Neural cell (in vitro differentiated cells): Measurements from ENCODE around the gene CCL26. TPM values are rescaled to one million over a fixed set of nuclear protein-coding genes. Genes with fewer than 3 reads are reported as not detected.

Experiments
- H2AFZ ChIP-seq: fragments of 200-600, 300-800 bp; sonication (generic), shearing (Covaris generic); 2 replicates; pipeline ENCODE4 v1.6.0; 2014; ENCODE audit warnings: low read depth, mild to moderate bottlenecking, antibody characterized with exemption, low read length, moderate library complexity
- H3F3A ChIP-seq: fragments of 200-600 bp; shearing (Covaris generic); 2 replicates; pipeline ENCODE4 v1.6.1; 2016; ENCODE audit warnings: mild to moderate bottlenecking, moderate library complexity, mixed read lengths, antibody characterized with exemption, low read length; ENCODE audit not compliant: insufficient read depth, poor library complexity, severe bottlenecking
- H3K27ac ChIP-seq: fragments of 200-600, 300-800 bp; sonication (generic), shearing (Covaris generic); 2 replicates; pipeline ENCODE4 v1.5.1; 2014; ENCODE audit warnings: mild to moderate bottlenecking, low read length, moderate library complexity
- H3K27me3 ChIP-seq: fragments of 300-800, 200-600 bp; sonication (generic), shearing (Covaris generic); 2 replicates; pipeline ENCODE4 v1.6.0; 2014; ENCODE audit warnings: mild to moderate bottlenecking, low read depth, low read length, moderate library complexity; ENCODE audit not compliant: insufficient read depth
- H3K36me3 ChIP-seq: fragments of 300-800, 200-600 bp; sonication (generic), shearing (Covaris generic); 2 replicates; pipeline ENCODE4 v1.5.1; 2014; ENCODE audit warnings: mild to moderate bottlenecking, antibody characterized with exemption, low read length, moderate library complexity; ENCODE audit not compliant: insufficient read depth
- H3K4me2 ChIP-seq: fragments of 300-800, 200-600 bp; sonication (generic), shearing (Covaris generic); 2 replicates; pipeline ENCODE4 v1.6.0; 2014; ENCODE audit warnings: mild to moderate bottlenecking, low read length
- H3K4me3 ChIP-seq: fragments of 300-800, 200-600 bp; sonication (generic), shearing (Covaris generic); 2 replicates; pipeline ENCODE4 v1.5.1; 2014; ENCODE audit warnings: mild to moderate bottlenecking, low read length, moderate library complexity
- H3K79me2 ChIP-seq: fragments of 200-600 bp; shearing (Covaris generic); replicated peaks from 2 replicates; pipeline ENCODE4 v1.6.0; 2014; ENCODE audit warnings: mild to moderate bottlenecking, low read length, moderate library complexity; ENCODE audit not compliant: insufficient read depth
- H3K9ac ChIP-seq: fragments of 300-800, 200-600 bp; sonication (generic), shearing (Covaris generic); 2 replicates; pipeline ENCODE4 v1.6.1; 2016; ENCODE audit warnings: mild to moderate bottlenecking, low read length, mixed read lengths
- H3K9me2 ChIP-seq: fragments of 200-600 bp; shearing (Covaris generic); 2 replicates; pipeline ENCODE4 v1.6.1; 2016; ENCODE audit warnings: mild to moderate bottlenecking, low read length, mixed read lengths; ENCODE audit not compliant: insufficient read depth
- H3K9me3 ChIP-seq: fragments of 200-600, 300-800 bp; sonication (generic), shearing (Covaris generic); 2 replicates; pipeline ENCODE4 v1.6.1; 2016; ENCODE audit warnings: mild to moderate bottlenecking, mixed run types, low read length, moderate library complexity, mixed read lengths
- H4K20me1 ChIP-seq: fragments of 200-600 bp; shearing (Covaris generic); 2 replicates; pipeline ENCODE4 v1.6.1; 2016; ENCODE audit warnings: mild to moderate bottlenecking, mixed run types; ENCODE audit not compliant: insufficient read depth
- EP300 ChIP-seq: fragments of 450-650 bp; conservative IDR thresholded peaks from 2 replicates; pipeline ENCODE4 v1.6.1; 2014; ENCODE audit warnings: antibody characterized with exemption, mild to moderate bottlenecking, moderate library complexity; ENCODE audit not compliant: poor library complexity, severe bottlenecking
- EZH2 ChIP-seq: fragments of 200-600, 300-800 bp; shearing (Covaris generic), sonication (generic); IDR thresholded peaks from 2 replicates; pipeline ENCODE4 v1.6.1; 2014; ENCODE audit warnings: antibody characterized with exemption, low read length, borderline replicate concordance, mild to moderate bottlenecking; ENCODE audit not compliant: insufficient read depth, poor library complexity, severe bottlenecking
- MXI1 ChIP-seq: fragments of 450-650 bp; conservative IDR thresholded peaks from 2 replicates; pipeline ENCODE4 v1.6.1; 2014; ENCODE audit warnings: antibody characterized with exemption, mild to moderate bottlenecking; ENCODE audit not compliant: poor library complexity, severe bottlenecking
- POLR2AphosphoS5 ChIP-seq: IDR thresholded peaks from 2 replicates; pipeline ENCODE4 v1.6.1; 2012
- RAD21 ChIP-seq: fragments of 450-650 bp; conservative IDR thresholded peaks from 2 replicates; pipeline ENCODE4 v1.6.1; 2014; ENCODE audit warnings: antibody characterized with exemption, mild to moderate bottlenecking, moderate library complexity
- SMC3 ChIP-seq: fragments of 450-650 bp; conservative IDR thresholded peaks from 2 replicates; pipeline ENCODE4 v1.6.1; 2014; ENCODE audit warnings: antibody characterized with exemption, mild to moderate bottlenecking, moderate library complexity; ENCODE audit not compliant: poor library complexity
- TAF1 ChIP-seq: IDR thresholded peaks from 2 replicates; pipeline ENCODE4 v1.6.1; 2012; ENCODE audit warnings: low read depth
- polyA plus RNA-seq: library from polyadenylated mRNA; depleted of rRNA; stranded (reverse); fragments of >200 nt; gene quantifications from 2 replicates; pipeline ENCODE4 v1.2.3, GENCODE V29; 2014
- TF ChIP-seq, protein P1 (sequence below): IDR thresholded peaks from 2 replicates; pipeline ENCODE4 v1.6.1; 2012; ENCODE audit warnings: borderline replicate concordance
- TF ChIP-seq, protein P2 (sequence below): fragments of 450-650 bp; IDR thresholded peaks from 2 replicates; pipeline ENCODE4 v1.5.1; 2014; ENCODE audit warnings: antibody characterized with exemption, mild to moderate bottlenecking, moderate library complexity; ENCODE audit not compliant: poor library complexity, severe bottlenecking

The CCL26 gene
- polyA plus RNA-seq, 1 donor from 2014 or later: not detected

DNA sequence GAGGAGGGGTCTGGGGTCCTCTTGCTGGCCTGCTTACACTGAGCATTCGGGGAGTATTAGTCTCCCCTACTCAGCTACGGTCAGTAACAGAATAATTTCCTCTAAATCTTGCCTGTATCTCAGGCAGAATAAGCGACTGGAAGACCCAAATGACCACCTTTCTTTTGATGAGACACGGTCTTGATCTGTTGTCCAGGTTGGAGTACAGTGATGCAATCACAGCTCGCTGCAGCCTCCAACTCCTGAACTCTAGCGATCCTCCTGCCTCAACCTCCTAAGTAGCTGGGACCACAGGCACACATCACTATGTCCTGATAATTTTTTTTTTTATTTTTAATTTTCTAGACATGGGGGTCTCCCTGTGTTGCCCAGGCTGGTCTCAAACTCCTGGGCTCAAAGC, 24.4 kb upstream of the CCL26 start (continued):
- TF ChIP-seq, protein P1, sequence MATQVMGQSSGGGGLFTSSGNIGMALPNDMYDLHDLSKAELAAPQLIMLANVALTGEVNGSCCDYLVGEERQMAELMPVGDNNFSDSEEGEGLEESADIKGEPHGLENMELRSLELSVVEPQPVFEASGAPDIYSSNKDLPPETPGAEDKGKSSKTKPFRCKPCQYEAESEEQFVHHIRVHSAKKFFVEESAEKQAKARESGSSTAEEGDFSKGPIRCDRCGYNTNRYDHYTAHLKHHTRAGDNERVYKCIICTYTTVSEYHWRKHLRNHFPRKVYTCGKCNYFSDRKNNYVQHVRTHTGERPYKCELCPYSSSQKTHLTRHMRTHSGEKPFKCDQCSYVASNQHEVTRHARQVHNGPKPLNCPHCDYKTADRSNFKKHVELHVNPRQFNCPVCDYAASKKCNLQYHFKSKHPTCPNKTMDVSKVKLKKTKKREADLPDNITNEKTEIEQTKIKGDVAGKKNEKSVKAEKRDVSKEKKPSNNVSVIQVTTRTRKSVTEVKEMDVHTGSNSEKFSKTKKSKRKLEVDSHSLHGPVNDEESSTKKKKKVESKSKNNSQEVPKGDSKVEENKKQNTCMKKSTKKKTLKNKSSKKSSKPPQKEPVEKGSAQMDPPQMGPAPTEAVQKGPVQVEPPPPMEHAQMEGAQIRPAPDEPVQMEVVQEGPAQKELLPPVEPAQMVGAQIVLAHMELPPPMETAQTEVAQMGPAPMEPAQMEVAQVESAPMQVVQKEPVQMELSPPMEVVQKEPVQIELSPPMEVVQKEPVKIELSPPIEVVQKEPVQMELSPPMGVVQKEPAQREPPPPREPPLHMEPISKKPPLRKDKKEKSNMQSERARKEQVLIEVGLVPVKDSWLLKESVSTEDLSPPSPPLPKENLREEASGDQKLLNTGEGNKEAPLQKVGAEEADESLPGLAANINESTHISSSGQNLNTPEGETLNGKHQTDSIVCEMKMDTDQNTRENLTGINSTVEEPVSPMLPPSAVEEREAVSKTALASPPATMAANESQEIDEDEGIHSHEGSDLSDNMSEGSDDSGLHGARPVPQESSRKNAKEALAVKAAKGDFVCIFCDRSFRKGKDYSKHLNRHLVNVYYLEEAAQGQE: no peak
- TF ChIP-seq POLR2AphosphoS5: no peak

DNA sequence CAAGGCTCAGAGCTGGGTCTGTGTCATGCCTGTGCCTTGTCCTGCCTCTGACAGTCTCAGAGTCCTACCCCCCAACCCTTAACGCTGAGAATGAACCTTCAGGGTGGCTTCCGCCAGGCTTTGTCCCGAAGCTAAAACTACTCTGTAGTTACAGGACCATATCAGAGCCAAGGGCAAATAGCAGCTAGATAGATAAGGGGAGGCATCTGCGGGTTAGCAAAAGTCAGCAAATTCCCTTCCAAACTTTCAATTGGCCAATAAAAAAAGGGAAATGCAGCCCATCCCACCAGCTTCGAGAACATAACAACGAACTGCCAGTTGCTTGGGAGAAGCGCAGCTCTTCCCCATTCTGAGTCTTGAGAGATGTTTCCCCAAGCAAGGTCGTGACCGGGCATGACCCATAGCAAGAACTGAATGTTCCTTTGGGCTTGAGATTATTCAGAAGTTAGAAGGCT, 23.8 kb upstream of the CCL26 start:
- Histone ChIP-seq H3K9me3 (no peaks in the 10 kb centered on the region), H3K4me3 (no peak overlapping the region), H3K27ac (no peak overlapping the region), H3K79me2 (no peaks in the 10 kb centered on the region), H4K20me1 (no peaks in the 10 kb centered on the region), H3K9me2 (no peaks in the 10 kb centered on the region), H3K9ac (no peak overlapping the region), H3F3A (no peaks in the 10 kb centered on the region), H3K4me2 (no peak overlapping the region), H2AFZ (no peak overlapping the region), H3K27me3 (no peaks in the 10 kb centered on the region), H3K36me3 (no peaks in the 10 kb centered on the region)
- no peak for TF ChIP-seq SMC3
- TF ChIP-seq TAF1: no peak
- TF ChIP-seq, protein P2, sequence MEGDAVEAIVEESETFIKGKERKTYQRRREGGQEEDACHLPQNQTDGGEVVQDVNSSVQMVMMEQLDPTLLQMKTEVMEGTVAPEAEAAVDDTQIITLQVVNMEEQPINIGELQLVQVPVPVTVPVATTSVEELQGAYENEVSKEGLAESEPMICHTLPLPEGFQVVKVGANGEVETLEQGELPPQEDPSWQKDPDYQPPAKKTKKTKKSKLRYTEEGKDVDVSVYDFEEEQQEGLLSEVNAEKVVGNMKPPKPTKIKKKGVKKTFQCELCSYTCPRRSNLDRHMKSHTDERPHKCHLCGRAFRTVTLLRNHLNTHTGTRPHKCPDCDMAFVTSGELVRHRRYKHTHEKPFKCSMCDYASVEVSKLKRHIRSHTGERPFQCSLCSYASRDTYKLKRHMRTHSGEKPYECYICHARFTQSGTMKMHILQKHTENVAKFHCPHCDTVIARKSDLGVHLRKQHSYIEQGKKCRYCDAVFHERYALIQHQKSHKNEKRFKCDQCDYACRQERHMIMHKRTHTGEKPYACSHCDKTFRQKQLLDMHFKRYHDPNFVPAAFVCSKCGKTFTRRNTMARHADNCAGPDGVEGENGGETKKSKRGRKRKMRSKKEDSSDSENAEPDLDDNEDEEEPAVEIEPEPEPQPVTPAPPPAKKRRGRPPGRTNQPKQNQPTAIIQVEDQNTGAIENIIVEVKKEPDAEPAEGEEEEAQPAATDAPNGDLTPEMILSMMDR: no peak
- TF ChIP-seq, protein P1: no peak
- no peak for TF ChIP-seq MXI1
- TF ChIP-seq EP300: no peak
- no peak for TF ChIP-seq RAD21
- no peak for TF ChIP-seq POLR2AphosphoS5
- no peak for TF ChIP-seq EZH2
